GM21367 (cell line): ENCODE results near the gene FHIT.

ENCODE experiments used
- ATAC-seq: cut with Tn5 transposase; IDR thresholded peaks from one replicate; pipeline ENCODE4 v1.9.1; 2021; ENCODE audit not compliant: unreplicated experiment

Gene FHIT

DNA sequence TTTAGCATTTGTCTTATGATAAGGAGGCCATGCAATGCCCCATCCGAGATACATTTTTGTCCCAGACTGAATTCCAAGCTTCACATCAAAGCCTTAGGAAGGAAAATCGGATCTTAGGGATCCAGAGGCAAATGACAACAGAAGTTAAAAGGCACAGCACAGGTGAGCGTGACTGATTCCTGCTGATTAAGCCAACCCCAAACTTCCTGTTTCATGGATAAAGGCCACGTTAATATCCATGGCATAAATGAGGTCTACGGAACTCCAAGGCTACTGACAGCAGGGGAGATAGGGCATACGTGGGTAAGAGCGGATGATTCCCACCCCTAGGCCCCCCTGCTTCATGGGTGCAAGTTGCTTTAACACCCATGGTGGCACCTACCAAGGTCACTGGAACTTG lies 471.6 kb downstream of the FHIT start:
- no peak for ATAC-seq

DNA sequence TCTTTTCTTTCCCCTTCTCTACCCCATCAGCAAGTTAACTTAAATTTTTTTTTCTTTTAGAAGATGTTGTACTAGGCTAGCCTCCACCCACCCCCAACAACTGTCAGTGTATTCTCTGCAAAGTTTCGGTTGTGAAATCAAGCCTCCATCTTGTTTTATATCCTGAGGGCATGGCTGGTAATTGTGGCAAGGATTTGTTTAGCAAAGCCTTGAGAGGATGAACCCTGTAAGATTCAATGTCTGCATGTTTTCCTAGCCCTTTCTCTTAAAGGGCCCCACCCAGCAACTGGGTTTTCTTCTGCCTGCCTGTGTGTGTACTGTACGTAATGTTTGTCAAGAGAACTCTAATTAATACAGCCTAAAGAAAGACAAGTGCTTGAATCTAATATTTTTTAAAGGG lies 475.3 kb downstream of the FHIT start:
- no peak for ATAC-seq

DNA sequence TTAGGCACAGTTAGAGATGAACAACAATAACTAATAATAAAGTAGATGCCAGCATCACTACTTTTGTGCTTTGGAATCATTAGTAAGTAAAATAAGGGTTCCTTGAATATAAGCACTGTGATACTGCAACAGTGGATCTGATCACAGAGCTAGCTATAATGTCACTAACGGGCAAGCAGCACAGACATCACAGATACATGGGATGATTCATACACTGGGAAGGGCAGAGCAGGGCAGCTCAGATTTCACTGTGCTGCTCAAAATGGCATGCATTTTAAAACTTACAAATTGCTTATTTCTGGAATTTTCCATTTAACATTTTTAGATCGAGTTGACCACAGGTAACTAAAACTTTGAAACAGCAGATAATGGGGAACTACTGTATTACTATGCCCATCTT lies 476.6 kb downstream of the FHIT start:
- ATAC-seq, result no peak

GRCh38 chr3:60772584-60772983 lies 478.7 kb downstream of the FHIT start:
- ATAC-seq, result no peak

GRCh38 chr3:60771766-60772165 lies 479.5 kb downstream of the FHIT start:
- no peak for ATAC-seq

GRCh38 chr3:60770532-60770931 lies 480.7 kb downstream of the FHIT start:
- no peak for ATAC-seq

DNA sequence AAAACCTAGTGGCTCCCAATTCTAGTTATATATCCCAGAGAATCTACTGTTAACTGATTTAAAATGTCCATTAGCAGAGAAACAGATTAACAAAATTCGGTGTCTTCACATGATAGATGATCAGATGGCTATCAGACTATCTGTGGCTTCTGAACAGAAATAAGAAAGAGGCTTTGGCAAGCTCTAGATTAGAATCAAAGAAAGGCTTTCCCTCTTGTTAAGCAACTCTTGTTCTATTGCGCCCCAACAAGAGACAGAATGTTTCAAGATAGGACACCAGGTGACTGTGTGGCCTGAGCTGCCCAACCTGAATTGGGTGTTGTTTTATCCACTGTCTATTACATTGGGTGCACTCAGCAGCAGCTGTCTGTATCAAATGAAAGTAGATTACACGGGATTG lies 483.7 kb downstream of the FHIT start:
- ATAC-seq, result no peak

GRCh38 chr3:60765776-60766175 lies 485.5 kb downstream of the FHIT start:
- no peak for ATAC-seq

- ATAC-seq, result no peak
Measured at GRCh38 chr3:60764870-60765269, 486.4 kb downstream of the FHIT start.

GRCh38 chr3:60760145-60760544 lies 491.1 kb downstream of the FHIT start:
- no peak for ATAC-seq

DNA sequence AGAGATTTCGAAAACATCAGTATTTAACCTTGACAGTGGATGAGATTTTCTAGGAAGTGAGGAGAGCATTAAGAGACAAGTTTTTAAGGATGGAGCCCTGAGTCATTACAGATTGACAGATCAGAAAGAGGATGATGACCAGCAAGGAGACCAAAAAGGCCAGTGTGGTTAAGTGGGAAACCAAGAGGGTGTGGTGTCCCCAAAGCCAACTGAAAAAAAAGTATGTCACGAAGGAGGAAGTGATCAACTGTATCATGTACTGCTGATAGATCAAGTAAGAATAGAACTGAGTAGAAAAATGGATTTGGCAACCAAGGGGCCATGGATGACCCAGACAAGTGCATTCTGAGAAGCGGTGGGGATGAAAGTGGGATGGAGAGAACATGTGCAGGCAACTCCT lies 491.8 kb downstream of the FHIT start:
- ATAC-seq, result no peak

GRCh38 chr3:60758831-60759230 lies 492.4 kb downstream of the FHIT start:
- no peak for ATAC-seq

DNA sequence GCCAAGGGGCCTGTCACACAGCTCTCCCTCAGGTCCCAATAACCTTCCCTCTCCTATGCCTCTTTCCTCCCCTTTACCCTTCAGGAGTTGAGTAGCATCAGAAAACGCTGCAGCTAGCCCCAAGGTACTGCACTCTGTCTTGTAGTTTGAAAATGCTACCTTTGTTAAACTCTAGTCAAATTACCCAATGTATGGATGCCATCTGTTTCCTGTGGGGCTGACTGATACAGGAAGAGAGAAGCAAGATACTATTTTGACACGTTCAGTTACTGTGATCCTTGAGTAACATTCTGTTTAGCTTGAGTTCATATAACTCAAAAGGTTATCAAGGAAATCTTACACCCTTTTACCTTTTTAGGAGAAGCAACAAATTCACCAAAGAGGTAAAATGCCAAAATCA lies 493.1 kb downstream of the FHIT start:
- ATAC-seq, result no peak

- ATAC-seq, result no peak
Measured at GRCh38 chr3:60757724-60758123, 493.5 kb downstream of the FHIT start.

DNA sequence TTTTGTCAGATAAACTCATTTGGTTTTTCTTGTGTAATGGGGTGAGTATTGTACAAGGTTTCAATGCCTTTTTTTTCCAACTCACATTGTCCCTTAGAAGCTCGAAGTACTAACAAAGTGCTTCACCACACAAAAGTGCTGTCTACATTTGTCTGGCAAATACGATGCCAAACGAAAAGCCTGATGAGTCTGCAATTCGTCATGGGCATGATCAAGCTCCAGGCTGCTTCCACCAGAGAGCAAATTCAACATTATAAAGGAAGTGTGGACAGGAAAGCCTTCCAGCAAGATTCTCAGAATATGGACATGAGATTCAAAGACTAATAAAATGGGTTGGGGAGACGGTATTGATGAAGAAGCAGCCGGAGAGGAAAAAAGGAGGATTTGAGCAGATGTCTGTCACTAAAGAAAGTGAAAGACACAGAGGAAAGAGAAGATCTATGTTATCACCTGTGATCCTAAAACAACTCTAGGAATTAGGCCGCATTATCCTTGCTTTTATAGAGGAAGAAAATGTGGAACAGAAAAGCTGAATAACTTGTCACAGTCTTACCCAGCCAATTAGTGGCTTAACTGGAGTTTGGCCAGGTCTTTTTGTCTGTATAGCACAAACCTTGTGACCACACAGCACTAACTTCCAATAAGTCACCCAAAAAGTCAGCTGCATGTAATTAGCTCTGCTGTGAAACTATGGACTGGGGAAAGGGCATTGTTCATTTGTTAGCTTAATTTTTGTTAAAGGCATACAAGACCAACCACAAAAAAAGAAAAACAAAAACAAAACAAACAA lies 494.8 kb downstream of the FHIT start:
- no peak for ATAC-seq

GRCh38 chr3:60755094-60755493 lies 496.2 kb downstream of the FHIT start:
- no peak for ATAC-seq

GRCh38 chr3:60754617-60755016 lies 496.6 kb downstream of the FHIT start:
- no peak for ATAC-seq

- no peak for ATAC-seq
Measured at GRCh38 chr3:60752809-60753208, 498.4 kb downstream of the FHIT start.

DNA sequence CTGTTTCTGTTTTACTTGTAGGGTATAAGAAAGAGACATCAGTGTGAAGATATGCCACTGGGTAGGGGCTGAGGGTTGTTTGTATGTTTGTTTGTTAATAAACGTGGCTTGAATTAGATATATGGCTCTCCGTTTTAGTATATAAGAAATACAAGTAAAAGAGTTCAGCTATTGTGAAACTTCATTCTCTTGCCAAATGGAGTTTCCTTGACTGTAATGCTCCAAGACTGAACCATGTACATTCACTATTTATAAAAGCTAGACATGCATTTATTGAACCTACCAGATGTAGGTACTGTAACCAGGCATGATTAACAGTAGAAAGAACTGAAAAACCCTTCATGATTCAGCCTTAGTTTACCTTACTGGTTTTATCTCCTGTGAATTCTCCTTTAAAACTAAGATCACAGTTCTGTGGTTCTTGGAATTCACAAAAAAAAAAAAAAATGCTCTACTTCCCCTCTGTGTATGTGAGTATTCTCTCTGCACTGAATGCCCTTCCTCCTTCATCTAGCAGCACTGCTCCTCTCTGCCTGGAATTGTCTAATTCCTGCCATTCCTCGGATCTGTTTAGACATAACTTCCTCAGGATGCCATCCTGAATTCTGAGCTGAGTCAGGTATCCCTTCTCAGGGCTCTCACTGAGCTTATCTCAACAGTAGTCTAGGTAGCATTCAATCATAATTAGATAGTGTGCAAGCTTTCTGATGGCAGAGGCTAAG lies 504.4 kb downstream of the FHIT start:
- ATAC-seq, result no peak

DNA sequence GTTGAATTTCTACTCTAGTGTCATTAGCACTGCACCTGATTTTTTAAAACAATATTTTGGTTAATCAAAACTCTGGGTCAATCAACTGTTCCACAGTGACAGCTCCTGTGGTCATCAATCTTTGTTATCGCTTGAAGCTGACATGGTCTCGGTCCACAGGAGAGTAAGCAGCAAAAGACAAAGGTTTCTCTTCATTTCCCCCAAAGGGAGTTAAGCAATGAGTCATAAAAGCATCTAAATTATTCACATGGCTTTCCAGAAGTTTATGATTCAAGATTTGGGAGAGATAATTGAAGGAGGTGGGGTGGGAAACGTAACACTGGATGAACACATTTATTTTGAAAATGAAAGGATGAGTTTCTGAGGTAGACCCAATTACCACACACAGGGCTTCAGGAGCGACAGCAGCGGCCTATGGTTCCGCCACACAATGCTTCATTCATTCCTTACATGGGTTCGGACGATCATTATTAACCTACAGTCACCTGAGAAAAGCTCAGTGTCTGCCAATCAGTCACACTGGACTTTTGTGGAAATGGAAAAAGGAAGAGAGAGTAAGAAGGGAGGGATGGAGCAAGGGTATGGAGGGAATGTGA lies 505.1 kb downstream of the FHIT start:
- no peak for ATAC-seq

DNA sequence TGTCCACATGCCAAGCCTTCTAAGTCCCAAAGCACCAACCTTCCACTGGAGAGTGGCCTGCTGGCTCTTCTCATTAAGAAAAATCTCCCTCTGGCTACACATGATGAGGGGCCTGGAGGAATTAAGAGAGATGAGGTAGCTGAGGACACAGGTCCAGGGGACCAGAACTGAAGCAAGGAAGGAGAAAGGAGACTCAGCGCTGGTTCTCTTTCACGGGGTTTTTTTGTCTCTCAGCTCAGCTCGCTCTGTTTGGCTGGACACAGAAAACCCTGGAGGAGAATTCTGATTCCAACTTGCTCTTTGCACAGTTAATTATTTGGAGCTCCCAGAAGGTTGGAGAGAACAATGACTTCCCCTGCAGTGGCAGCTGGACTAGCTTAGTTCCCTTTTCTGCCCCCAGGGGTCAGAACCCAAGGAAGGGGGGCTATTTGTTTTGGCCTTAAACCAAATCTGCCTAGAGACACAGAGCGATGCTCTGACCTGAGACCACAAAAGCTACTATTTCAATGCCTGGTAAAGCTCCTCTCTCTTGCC lies 507.6 kb downstream of the FHIT start:
- no peak for ATAC-seq

DNA sequence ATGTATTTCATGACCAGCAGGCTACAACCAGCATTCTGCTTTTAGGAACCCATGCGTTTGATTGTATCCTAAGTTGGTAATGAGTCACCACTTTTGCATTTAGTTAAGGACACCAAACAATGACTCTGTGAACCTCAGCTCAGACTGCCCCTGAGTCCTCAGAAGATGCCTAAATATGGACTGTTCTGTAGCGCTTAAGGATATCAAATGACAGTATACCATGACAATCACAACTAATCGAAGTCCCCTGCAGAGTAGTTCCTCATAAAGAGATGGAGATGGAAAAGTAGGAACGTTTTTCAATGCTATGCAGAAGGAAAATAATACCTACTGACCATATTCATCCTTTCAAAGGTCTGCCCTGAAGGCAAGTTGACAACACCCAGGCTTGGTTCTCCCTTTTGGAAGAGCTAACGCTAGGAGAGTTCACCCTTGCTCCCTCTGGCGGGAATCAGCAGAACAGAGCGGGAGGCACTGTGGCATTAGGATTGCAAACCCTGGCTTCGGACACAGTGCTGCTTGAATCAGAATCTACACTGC lies 508.6 kb downstream of the FHIT start:
- no peak for ATAC-seq
